GM18520 (cell line): ENCODE results near the gene ESRRG.

Experiments
- ATAC-seq: cut with Tn5 transposase; IDR thresholded peaks from one replicate; pipeline ENCODE4 v1.9.1; 2021; ENCODE audit not compliant: unreplicated experiment

ESRRG gene

GRCh38 chr1:216457356-216457755, 265.9 kb downstream of the ESRRG start:
- ATAC-seq = no peak

- ATAC-seq = no peak
These were observed 266.5 kb downstream of the ESRRG start for GRCh38 chr1:216456682-216457081.

GRCh38 chr1:216453777-216454176, 269.5 kb downstream of the ESRRG start:
- ATAC-seq = no peak
